Measurements from ENCODE around the gene SF3B1. TPM values are rescaled to one million over a fixed set of nuclear protein-coding genes. Genes with fewer than 3 reads are reported as not detected.
A peak's percentile ranks its signal among the peaks of the same experiment; 100 is the strongest.

The SF3B1 gene
- total and polyA plus RNA-seq, 8 donors: 203 to 613 (median 488) TPM

DNA sequence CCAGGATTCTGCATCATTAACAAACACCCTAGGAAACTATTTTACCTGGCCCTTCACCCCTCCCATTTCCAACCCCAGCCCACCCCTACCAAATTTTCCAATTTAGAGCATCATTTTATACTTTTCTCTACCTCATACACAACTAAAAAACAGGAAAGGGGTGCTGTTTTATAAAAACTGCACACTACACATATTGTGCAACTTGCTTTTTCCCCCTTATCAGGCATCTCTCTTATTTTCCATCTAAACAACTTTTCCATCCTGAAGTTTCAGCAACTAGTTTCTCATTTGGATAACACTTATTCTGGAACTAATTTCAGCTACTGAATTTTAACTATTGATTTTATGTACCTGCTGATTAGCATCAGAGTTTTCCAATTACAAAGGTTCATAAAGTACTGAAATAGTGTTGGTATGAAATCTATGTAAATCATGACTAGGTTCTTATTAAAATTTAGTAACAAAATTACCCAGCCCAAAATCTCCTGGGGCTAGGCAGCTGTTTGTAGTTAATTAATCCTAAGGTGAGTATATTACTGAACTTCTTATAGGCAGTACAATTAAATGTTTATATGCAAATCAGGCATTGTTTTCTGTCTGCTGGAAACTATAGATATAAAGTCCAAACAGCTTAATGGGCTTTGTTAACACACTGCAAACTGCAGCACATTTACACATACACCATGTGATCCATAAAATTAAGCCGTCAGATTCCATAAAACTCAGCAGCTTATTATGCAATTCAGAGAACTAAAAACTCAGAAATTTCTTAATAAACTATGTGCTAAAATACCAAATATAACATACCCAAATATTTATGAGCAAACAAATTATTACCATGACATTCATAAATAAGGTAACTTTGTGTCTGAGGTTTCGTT lies 7.9 kb downstream of the SF3B1 start:
- Histone ChIP-seq H3K9me3 (no peaks in the 10 kb centered on the region), H3K36me3 (peaks cover 0 to 36% of the 10 kb centered on the region in 2 donors), H3K4me3 (no peak overlapping the region), H3K4me1 (peaks cover 11 to 91% of the 10 kb centered on the region in 2 donors), H3K27me3 (no peaks in the 10 kb centered on the region), H3K27ac (no peak overlapping the region)
- no peak for TF ChIP-seq CTCF (IDR thresholded peaks at IDR 0.05)
- intact Hi-C loops (cut with DNase I): no loop called here
- ATAC-seq (no peak), DNase-seq (no peak)

DNA sequence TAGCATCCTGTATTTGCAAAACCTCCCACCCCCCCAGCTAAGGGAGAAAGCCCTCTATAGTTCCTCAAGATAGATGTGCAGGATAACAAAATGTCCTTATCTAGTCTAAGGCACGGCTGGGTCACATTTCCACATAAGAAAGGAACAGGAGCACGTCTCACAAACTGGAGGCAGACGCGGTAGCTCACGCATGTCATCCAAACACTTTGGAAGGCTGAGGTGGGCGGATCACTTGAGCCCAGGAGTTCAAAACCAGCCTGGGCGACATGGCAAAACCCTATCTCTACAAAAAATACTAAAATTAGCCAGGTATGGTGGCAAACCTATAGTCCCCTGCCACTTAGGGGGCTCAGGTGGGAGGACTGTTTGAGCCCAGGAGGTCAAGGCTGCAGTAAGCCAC lies 9.3 kb downstream of the SF3B1 start:
- Histone ChIP-seq H3K27me3 (no peaks in the 10 kb centered on the region), H3K9me3 (no peaks in the 10 kb centered on the region), H3K4me1 (peaks cover 6 to 82% of the 10 kb centered on the region in 2 donors), H3K27ac (peak overlapping the region in 1 of 2 donors; percentile 0), H3K4me3 (no peak overlapping the region), H3K36me3 (peaks cover 0 to 48% of the 10 kb centered on the region in 2 donors)
- intact Hi-C loops (cut with DNase I): no loop called here
- TF ChIP-seq CTCF (IDR thresholded peaks at IDR 0.05): no peak
- no peak for DNase-seq
- no peak for ATAC-seq

GRCh38 chr2:197423307-197423706 lies 11.5 kb downstream of the SF3B1 start:
- no peak overlapping the region for H3K4me3 ChIP-seq
- H3K4me1 ChIP-seq: peaks cover 6 to 60% of the 10 kb centered on the region in 2 donors
- DNase-seq (no peak), ATAC-seq (no peak)
- peaks cover 0 to 56% of the 10 kb centered on the region in 2 donors for H3K36me3 ChIP-seq
- intact Hi-C loops (cut with DNase I): no loop called here
- H3K9me3 ChIP-seq: no peaks in the 10 kb centered on the region
- no peak for TF ChIP-seq CTCF (IDR thresholded peaks at IDR 0.05)
- H3K27me3 ChIP-seq: no peaks in the 10 kb centered on the region
- no peak overlapping the region for H3K27ac ChIP-seq

DNA sequence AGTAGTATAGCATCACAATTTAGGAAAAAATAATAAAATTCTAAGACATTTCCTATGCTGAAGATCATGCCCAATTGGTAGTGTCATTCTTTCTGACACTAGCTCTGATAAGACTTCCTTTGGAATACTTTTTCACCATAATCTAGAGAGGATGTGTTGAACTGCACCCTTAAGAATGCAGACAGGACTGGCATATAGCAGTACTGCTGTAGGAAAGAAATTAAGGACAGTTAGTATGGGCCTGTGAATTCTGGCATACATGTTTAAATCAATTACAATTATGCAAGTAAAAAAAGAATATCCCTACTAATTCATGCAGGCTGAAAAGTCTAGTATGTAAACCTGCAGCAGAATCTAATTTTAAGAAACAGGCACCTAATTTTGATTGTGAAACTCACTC lies 15.4 kb downstream of the SF3B1 start:
- H3K36me3 ChIP-seq: peaks cover 0 to 94% of the 10 kb centered on the region in 2 donors
- peaks cover 0 to 22% of the 10 kb centered on the region in 2 donors for H3K4me1 ChIP-seq
- no peak overlapping the region for H3K27ac ChIP-seq
- intact Hi-C loops (cut with DNase I): no loop called here
- no peaks in the 10 kb centered on the region for H3K9me3 ChIP-seq
- no peak for TF ChIP-seq CTCF (IDR thresholded peaks at IDR 0.05)
- no peak for DNase-seq
- no peak for ATAC-seq
- no peaks in the 10 kb centered on the region for H3K27me3 ChIP-seq
- H3K4me3 ChIP-seq: no peak overlapping the region

DNA sequence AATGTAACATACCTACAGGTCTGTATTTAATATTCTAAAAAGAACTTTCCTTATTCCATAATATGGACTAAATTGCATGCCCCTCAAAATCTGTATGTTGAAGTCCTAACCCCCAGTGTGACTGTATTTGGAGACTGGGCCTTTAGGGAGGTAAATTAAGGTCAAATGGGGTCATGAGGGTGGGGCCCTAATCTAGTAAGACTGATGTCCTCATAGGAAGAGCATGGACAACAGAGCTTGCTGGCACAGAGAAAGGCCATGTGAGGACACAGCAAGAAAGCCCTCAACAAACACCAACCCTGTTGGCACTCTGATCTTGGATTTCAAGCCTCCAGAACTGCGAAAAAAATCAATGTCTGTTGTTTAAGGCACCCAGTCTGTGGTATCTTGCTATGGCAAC lies 18.6 kb downstream of the SF3B1 start:
- no peaks in the 10 kb centered on the region for H3K27me3 ChIP-seq
- TF ChIP-seq CTCF (IDR thresholded peaks at IDR 0.05): no peak
- intact Hi-C loops (cut with DNase I): no loop called here
- peaks cover 0 to 99% of the 10 kb centered on the region in 2 donors for H3K36me3 ChIP-seq
- no peak for DNase-seq
- no peaks in the 10 kb centered on the region for H3K9me3 ChIP-seq
- H3K4me1 ChIP-seq: peaks cover 0 to 6% of the 10 kb centered on the region in 2 donors
- H3K27ac ChIP-seq: no peak overlapping the region
- H3K4me3 ChIP-seq: no peak overlapping the region
- ATAC-seq: no peak

Measured in left lung (tissue), 10 donors.